ENCODE data around the gene PLEKHG4B.
"Not testable (repeated sequence)": the region's sequence is repeated elsewhere in the genome, so short reads cannot be mapped to it uniquely, and the experiment has no call there.

The PLEKHG4B gene

GRCh38 chr5:233426-233825, 141.5 kb downstream of the PLEKHG4B start:
- DNase-seq (ENCODE audit: low read depth), result not testable (repeated sequence)

DNA sequence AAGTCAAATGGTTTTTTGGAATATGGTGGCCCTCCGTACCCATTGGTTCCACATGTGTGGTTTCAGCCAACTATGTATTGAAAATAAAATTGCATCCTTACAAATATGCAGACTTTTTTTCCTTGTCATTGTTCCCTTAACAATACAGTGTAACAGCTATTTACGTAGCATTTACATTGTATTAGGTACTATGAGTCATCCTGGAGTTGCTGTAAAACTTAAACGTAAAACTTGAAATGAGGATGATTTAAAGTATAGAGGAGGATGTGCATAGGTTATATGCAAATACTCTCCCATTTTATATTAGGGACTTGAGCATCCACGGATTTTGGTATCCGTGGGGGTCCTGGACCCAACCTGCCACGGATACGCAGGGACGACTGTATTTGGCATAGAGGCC, 142.5 kb downstream of the PLEKHG4B start:
- DNase-seq (ENCODE audit: low read depth), result no peak

GRCh38 chr5:235527-235926, 143.6 kb downstream of the PLEKHG4B start:
- DNase-seq (ENCODE audit: low read depth), result not testable (repeated sequence)

DNA sequence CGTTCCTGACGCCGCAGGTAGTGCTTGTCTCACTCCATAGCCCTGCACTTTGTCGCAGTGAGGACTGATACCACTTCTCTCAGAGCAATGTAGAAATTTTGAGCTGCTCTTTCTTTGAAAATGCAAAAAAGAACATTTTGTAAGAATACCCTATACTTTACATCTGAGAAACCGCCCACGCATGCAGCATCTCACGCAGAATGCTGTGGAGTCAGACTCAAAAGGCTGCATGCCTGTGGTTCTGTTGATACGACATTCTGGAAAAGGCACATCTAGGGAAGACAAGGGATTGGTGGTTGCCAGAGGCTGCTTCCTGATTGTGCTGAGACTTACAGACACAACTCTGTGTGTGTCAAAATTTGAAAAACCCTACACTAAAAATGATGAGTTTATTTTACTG, 146.0 kb downstream of the PLEKHG4B start:
- peak; percentile 39 for DNase-seq (ENCODE audit: low read depth)
